ENCODE data around the gene CDC42EP4.

CDC42EP4 gene

GRCh38 chr17:73247726-73248125, 64.1 kb downstream of the CDC42EP4 start:
- DNase-seq = no peak

- no peak for DNase-seq
Observed at GRCh38 chr17:73240561-73240960, 71.2 kb downstream of the CDC42EP4 start.

GRCh38 chr17:73237714-73238113, 74.1 kb downstream of the CDC42EP4 start:
- DNase-seq = no peak

GRCh38 chr17:73234736-73235135, 77.1 kb downstream of the CDC42EP4 start:
- DNase-seq = no peak

All from HCEC 1CT (cell line).